Testis (tissue), 3 donors: ENCODE data around the gene LMAN2L. TPM values are rescaled to one million over a fixed set of nuclear protein-coding genes. Genes with fewer than 3 reads are reported as not detected.

Experiments
- DNase-seq: peaks from one replicate; pipeline ENCODE4 v3.0.0-alpha.2; 2019
- H3K27ac ChIP-seq, 2 donors: fragments of 200-600 bp; sonication (generic); one replicate each; pipeline ENCODE4 v1.5.1; 2019
- H3K27me3 ChIP-seq: fragments of 200-600 bp; sonication (generic); one replicate; pipeline ENCODE4 v1.5.1; 2019
- H3K36me3 ChIP-seq: fragments of 200-600 bp; sonication (generic); one replicate; pipeline ENCODE4 v1.5.1; 2017; ENCODE audit warnings: low read depth; ENCODE audit errors: missing control alignments
- H3K4me1 ChIP-seq: fragments of 200-600 bp; sonication (generic); one replicate; pipeline ENCODE4 v1.5.1; 2019
- H3K4me3 ChIP-seq, 2 donors: fragments of 200-600 bp; sonication (generic); one replicate each; pipeline ENCODE4 v1.5.1; 2017 to 2019
- H3K9me3 ChIP-seq: fragments of 200-600 bp; sonication (generic); one replicate; pipeline ENCODE4 v1.5.1; 2017
- CTCF ChIP-seq, 3 experiments: fragments of 450-650 bp in 2 of 3; fragments of 200-600 bp in 1 of 3; sonication (generic) in 1 of 3; IDR thresholded peaks; one replicate each; pipeline ENCODE4 v1.5.1; 2016 to 2019; ENCODE audit warnings: antibody characterized with exemption in 3 of 3, mild to moderate bottlenecking in 2 of 3, moderate library complexity in 1 of 3
- POLR2A ChIP-seq: fragments of 450-650 bp; IDR thresholded peaks from one replicate; pipeline ENCODE4 v1.6.1; 2017; ENCODE audit warnings: antibody characterized with exemption, mild to moderate bottlenecking, moderate library complexity
- WGBS, 2 donors: methylation state at CpG; one replicate each; pipeline ENCODE4 v1.1.5; 2018; 5-methylcytosine and 5-hydroxymethylcytosine counted together
- intact Hi-C: fragments of 100-400 bp; cut with DNase I; formaldehyde crosslinking; loops from one replicate; pipeline ENCODE4 v1.15.1; 2023; ENCODE audit warnings: low total_unique reads
- polyA plus RNA-seq: library from polyadenylated mRNA; stranded (reverse); fragments of 350-450 nt; fragmentation: Illumina TruSeq; extraction: RNeasy Lipid Tissue Mini Kit (QIAGEN cat#74804); gene quantifications from one replicate; pipeline ENCODE4 v1.2.3, GENCODE V29; 2014; ENCODE audit warnings: low read depth, low replicate concordance; ENCODE audit not compliant: insufficient read depth
- total RNA-seq, 2 donors: library from RNA; depleted of rRNA; stranded (reverse); fragments of >200 nt; gene quantifications; one replicate each; pipeline ENCODE4 v1.2.3, GENCODE V29; 2016

LMAN2L gene
- total and polyA plus RNA-seq, 3 donors from 2014 or later, result 24.2 to 25.2 (median 24.5) TPM

DNA sequence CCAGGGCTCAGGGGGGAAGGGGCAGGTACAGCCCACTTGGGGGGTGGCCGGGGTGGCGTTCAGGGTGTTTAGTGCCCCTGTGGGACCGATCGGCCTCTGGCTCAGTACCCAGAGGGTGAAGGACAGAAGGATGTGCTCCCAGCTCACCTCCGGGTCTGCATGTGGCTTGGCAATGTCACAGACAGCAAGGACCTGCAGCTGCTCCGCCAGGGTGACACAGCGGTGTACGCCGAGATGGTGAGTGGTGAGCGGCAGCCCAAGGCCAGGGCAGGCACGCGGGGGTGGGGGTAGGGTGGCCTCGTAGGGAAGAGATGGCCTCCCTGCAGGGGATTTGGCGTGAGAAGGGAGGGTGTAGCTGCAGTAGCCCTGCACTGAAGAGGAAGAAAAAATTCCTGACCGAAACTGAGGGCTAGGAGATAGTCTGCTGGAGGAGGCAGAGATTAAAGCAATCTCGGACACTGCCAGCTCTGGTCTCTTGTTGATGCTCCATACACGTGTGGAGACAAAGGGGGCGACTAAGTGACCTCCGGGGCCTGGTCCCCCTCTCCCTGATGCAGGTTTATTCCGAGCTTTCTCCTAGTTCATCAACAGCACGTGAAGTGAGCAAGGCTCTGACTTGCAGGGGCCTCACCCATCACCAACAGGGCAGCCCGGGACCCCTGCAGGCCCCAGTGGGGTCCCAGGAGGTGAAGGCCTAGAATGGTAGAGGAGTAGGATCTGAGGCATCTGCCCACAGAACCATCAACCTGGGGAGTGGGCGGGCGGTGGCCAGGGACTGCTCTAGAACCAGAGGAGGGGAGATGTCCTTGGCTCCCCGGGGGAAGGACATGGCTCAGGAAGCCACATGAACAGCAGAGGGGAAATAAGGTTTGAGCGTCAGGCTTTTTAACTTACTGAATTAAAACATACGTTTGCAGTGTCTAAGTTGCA is 51.9 kb downstream of the LMAN2L start:
- H3K27ac ChIP-seq, result no peak overlapping the region

DNA sequence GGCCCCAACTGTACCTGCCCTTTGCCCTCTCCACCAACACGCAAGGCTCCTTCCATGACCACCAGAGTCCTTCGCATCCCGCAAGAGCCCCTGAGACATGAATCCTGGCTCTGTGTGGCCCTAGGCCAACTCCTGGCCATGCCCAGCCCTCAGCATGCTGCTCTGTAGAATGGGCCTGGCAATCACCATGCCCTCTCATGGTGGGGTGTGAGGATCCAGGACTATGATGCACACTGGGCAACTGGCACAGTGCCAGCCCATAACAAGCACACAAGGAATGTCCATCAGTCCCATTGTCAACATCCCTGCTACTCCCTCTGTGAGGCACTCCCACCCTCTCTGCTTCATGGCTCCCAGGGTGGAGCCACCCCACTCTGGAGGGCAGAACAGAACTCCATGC is 52.6 kb downstream of the LMAN2L start:
- no peaks in the 10 kb centered on the region for H3K27me3 ChIP-seq
- H3K9me3 ChIP-seq, result no peaks in the 10 kb centered on the region
- no peak overlapping the region for H3K27ac ChIP-seq
- H3K4me3 ChIP-seq, result no peak overlapping the region
- H3K36me3 ChIP-seq, result no peaks in the 10 kb centered on the region
- TF ChIP-seq POLR2A (no peak), CTCF (IDR thresholded peaks at IDR 0.05) (no peak)
- intact Hi-C loops, result no loop called here
- H3K4me1 ChIP-seq, result peaks cover 15% of the 10 kb centered on the region
- DNase-seq, result no peak
- WGBS, 2 donors, result 89 to 96% methylated on average over 3 of the region's 3 CpGs

More for the DNA sequence above, 51.9 kb downstream of the LMAN2L start:
- no peaks in the 10 kb centered on the region for H3K36me3 ChIP-seq
- DNase-seq, result no peak
- TF ChIP-seq CTCF (IDR thresholded peaks at IDR 0.05) (no peak), POLR2A (no peak)
- no peaks in the 10 kb centered on the region for H3K27me3 ChIP-seq
- no peak overlapping the region for H3K4me3 ChIP-seq
- no peaks in the 10 kb centered on the region for H3K9me3 ChIP-seq
- peaks cover 15% of the 10 kb centered on the region for H3K4me1 ChIP-seq
- intact Hi-C loops, result no loop called here
- WGBS, 2 donors, result 62 to 66% methylated on average over 22 to 27 of the region's 27 CpGs

DNA sequence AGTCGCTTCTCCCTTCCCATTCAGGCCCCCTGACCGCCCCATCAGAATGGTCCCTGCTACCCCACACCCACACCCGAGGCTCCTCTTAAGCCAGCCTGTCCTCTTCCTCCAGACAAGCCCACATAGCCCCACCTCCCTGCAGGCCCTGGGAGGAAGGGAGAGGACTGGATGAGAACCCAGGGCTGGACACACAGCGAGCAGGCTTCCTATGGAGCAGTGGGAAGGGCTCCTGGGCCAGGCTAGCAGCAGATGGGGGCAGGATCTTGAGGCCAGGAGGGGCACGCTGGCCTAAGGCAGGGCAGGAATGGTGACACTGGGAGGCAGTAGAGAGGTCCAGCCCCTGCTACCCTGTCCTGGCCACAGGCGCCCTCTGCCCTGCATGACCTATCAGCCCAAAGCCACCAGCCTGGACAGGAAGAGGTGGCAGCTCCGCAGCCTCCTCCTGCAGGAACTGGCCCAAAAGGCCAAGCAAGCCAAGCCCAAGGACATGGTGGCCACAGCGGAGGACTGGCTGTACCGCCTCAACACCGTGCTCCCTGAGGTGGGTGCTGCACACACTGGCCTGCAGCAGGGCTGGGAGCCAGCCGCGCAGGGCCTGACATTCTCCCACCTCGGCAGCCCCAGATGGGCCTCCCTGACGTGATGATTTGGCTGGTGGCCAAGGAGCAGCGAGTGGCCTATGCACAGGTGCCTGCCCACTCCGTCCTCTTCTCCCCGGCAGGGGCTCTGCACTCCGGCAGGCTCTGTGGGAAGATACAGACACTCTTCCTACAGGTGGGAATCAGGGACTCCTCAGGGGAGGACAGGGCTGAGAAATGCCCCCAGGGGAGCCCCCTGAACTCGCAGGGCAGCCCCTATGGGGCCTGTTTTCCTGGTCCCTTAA is 54.0 kb downstream of the LMAN2L start:
- Histone ChIP-seq H3K9me3 (no peaks in the 10 kb centered on the region), H3K27ac (no peak overlapping the region), H3K36me3 (no peaks in the 10 kb centered on the region), H3K4me3 (no peak overlapping the region), H3K27me3 (no peaks in the 10 kb centered on the region), H3K4me1 (peaks cover 15% of the 10 kb centered on the region)
- intact Hi-C loops, result no loop called here
- no peak for TF ChIP-seq CTCF (IDR thresholded peaks at IDR 0.05)
- TF ChIP-seq POLR2A, result no peak
- DNase-seq, result no peak
- 37 to 56% methylated on average over 3 to 19 of the region's 19 CpGs for WGBS, 2 donors

DNA sequence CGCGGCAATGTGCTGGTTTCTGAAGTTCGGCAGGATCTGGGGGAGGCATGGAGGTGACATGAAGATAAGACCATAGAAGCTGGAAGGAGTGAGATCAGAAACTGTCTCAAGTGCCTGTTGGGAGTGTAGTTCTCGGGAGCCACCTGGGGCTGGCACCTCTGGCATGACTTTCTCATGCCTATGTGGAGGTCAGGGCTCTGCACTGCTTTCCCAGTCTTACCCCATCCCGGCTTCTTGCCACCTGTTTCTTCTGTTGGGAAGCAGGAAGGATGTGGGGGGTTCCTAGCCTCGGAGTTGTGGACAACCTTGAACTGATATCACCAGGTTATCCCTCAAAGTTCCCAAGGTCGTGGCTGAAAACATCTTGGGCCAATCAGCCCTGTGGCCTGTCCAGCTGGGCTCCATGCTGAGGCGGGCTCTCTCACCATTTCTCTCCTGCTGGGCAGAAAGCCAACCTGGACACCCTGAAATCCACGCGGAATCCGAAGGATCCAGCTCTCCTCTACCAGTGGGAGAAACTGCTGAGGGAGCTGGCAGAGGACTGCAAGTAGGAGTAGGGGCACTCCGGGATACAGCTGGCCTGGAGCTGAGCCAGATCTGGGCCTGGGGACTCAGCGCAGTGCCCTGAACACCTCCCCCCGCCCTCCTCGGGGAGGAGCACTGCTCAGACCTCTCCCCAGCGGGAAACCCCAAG is 54.8 kb downstream of the LMAN2L start:
- TF ChIP-seq CTCF (IDR thresholded peaks at IDR 0.05), result no peak
- TF ChIP-seq POLR2A, result no peak
- 49 to 71% methylated on average over 10 to 14 of the region's 16 CpGs for WGBS, 2 donors
- intact Hi-C loops, result no loop called here
- H3K4me1 ChIP-seq, result peaks cover 15% of the 10 kb centered on the region
- no peak overlapping the region for H3K4me3 ChIP-seq
- H3K27ac ChIP-seq, result no peak overlapping the region
- no peak for DNase-seq
- H3K27me3 ChIP-seq, result no peaks in the 10 kb centered on the region
- H3K9me3 ChIP-seq, result no peaks in the 10 kb centered on the region
- H3K36me3 ChIP-seq, result no peaks in the 10 kb centered on the region
